ENCODE results near the gene MAB21L4. TPM values are rescaled to one million over a fixed set of nuclear protein-coding genes. Genes with fewer than 3 reads are reported as not detected.

MAB21L4 gene
- total RNA-seq, 2 donors from 2014 or later: 6.1 to 22.2 TPM

- intact Hi-C loops (cut with DNase I): loop anchor here (2.0 kb wide), 1 partner anchor 139 kb away; no protein-coding TSS in a partner anchor
- DNase-seq: peak; percentile 91
- H3K4me1 ChIP-seq: peaks cover 11% of the 10 kb centered on the region
- TF ChIP-seq CTCF (IDR thresholded peaks at IDR 0.05): peak; percentile 97
- no peaks in the 10 kb centered on the region for H3K36me3 ChIP-seq
- no peak overlapping the region for H3K4me3 ChIP-seq
- no peaks in the 10 kb centered on the region for H3K9me3 ChIP-seq
- no peak overlapping the region for H3K27ac ChIP-seq
- no peaks in the 10 kb centered on the region for H3K27me3 ChIP-seq
- no peak overlapping the region for H3K9ac ChIP-seq (ENCODE audit: low read depth in 2 of 2, low read length in 2 of 2)
Measured at GRCh38 chr2:240851078-240851991, 44.6 kb downstream of the MAB21L4 start.

GRCh38 chr2:240850756-240851077, 45.2 kb downstream of the MAB21L4 start:
- Histone ChIP-seq H3K4me1 (peaks cover 11% of the 10 kb centered on the region), H3K27ac (no peak overlapping the region), H3K9ac (ENCODE audit: low read depth in 2 of 2, low read length in 2 of 2) (no peak overlapping the region), H3K27me3 (no peaks in the 10 kb centered on the region), H3K36me3 (no peaks in the 10 kb centered on the region), H3K4me3 (no peak overlapping the region), H3K9me3 (no peaks in the 10 kb centered on the region)
- TF ChIP-seq CTCF (IDR thresholded peaks at IDR 0.05): no peak
- no peak for DNase-seq
- intact Hi-C loops (cut with DNase I): loop anchor here (2.0 kb wide), 1 partner anchor 140 kb away; no protein-coding TSS in a partner anchor

- Histone ChIP-seq H3K4me1 (peaks cover 11% of the 10 kb centered on the region), H3K27me3 (no peaks in the 10 kb centered on the region), H3K9me3 (no peaks in the 10 kb centered on the region), H3K4me3 (no peak overlapping the region), H3K9ac (ENCODE audit: low read depth in 2 of 2, low read length in 2 of 2) (no peak overlapping the region), H3K27ac (no peak overlapping the region), H3K36me3 (no peaks in the 10 kb centered on the region)
- intact Hi-C loops (cut with DNase I): loop anchor here (2.0 kb wide), 1 partner anchor 141 kb away; no protein-coding TSS in a partner anchor
- TF ChIP-seq CTCF (IDR thresholded peaks at IDR 0.05): no peak
- DNase-seq: no peak
Measured at GRCh38 chr2:240850026-240850425, 45.9 kb downstream of the MAB21L4 start.

- intact Hi-C loops (cut with DNase I): no loop called here
Measured at GRCh38 chr2:240848900-240849680, 46.9 kb downstream of the MAB21L4 start.

More at GRCh38 chr2:240848900-240849680, 46.9 kb downstream of the MAB21L4 start:
- no peaks in the 10 kb centered on the region for H3K27me3 ChIP-seq
- H3K4me1 ChIP-seq: peaks cover 11% of the 10 kb centered on the region
- no peak overlapping the region for H3K4me3 ChIP-seq
- no peak overlapping the region for H3K27ac ChIP-seq
- no peaks in the 10 kb centered on the region for H3K36me3 ChIP-seq
- no peak overlapping the region for H3K9ac ChIP-seq (ENCODE audit: low read depth in 2 of 2, low read length in 2 of 2)
- no peaks in the 10 kb centered on the region for H3K9me3 ChIP-seq
- no peak for TF ChIP-seq CTCF (IDR thresholded peaks at IDR 0.05)
- no peak for DNase-seq

Data from colonic mucosa (tissue), 4 donors.